GM18520 (cell line): ENCODE data around the gene AKAP13.
"Not testable (repeated sequence)": the region's sequence is repeated elsewhere in the genome, so short reads cannot be mapped to it uniquely, and the experiment has no call there.

Experiments used
- ATAC-seq: cut with Tn5 transposase; IDR thresholded peaks from one replicate; pipeline ENCODE4 v1.9.1; 2021; ENCODE audit not compliant: unreplicated experiment

Gene AKAP13

DNA sequence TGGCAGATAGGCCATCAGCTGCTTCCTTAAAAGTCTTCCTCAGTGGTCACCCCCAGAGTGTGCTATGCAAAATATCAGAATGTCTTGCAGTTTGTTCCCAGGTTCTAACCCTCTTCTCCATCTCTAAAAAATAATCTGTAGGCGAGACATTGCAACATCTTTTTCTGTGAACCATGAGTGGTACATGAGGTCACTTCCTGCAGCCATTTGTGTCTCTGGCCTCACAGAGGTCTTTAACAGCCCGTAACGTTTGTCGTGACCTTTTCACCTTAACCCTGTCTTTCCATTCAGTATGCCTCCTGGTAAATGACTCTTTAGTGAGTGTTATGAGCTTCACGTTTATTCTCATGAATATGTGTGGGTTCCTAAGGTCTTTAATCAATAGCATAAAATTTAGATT lies 269.0 kb downstream of the AKAP13 start:
- no peak for ATAC-seq

DNA sequence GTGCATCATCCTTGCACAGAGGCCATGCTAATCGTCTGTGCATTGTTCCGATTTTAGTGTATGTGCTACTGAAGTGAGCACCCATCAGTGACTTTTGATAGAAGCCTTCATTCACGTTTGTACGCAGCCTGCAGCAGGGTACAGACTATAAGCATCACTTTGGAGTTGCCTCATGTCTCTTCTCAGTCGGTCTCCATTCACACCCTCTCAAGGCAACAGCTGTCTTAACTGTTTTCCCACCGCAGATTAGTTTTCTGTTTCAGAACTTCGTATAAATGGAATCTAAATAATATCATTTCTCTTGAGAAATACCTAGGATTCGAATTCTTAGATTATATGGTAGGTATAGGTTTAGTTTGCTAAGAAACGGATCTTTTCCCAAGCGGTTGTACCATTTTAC lies 271.1 kb downstream of the AKAP13 start:
- ATAC-seq: no peak

DNA sequence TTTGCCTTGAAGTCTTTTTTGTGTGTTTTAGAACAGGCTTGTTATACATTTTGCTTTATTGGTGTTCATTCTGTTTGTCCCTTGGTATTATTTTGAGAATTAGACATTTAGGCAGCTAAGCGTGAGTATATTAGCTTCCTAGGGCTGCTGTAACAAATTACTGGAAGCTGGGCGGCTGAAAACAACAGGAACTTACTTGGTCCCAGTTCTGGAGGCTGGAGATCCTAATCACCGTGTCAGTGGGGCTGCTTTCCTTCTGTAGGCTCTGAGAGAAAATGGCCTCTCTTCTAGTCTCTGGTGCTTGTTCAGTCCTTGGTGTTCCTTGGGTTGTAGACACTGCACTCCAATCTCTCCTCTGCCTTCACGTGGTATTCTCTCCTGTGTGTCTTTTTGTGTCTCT lies 272.1 kb downstream of the AKAP13 start:
- ATAC-seq: no peak

DNA sequence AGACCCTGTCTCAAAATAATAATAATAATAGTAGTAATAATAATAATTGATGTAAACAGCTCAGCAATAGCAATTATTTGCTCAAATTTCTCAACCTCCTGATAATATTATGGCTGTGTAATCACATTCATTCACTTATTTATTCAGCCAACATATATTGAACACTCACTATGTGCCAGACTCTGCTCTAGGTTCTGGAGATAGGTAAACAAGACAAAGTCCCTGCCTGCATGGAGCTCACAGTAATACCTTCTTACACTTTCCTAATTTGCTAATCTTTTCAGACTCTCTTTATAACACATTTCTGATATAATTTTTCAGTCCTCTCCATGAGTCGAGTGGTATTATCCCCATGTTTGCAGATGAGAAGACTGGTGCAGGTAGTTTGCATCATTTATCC lies 276.7 kb downstream of the AKAP13 start:
- no peak for ATAC-seq

DNA sequence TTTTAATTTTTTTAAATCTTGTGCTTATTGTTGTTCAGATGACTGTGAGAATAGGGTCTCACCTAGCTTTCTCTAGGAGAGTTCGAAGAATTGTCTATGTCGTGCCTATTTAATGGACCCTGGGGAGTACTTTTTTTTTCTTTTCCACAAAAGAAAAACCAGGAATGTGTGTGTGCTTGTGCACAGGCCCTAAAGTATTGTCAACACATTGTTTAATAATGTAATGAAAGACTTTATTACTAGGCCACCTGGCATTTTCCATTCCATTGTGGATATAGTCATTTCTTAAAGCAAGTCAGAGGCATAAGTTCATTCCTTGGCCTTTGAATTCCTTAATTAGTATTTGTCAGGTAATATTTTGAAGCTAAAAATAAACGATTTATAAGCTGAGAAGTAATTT lies 278.4 kb downstream of the AKAP13 start:
- no peak for ATAC-seq

DNA sequence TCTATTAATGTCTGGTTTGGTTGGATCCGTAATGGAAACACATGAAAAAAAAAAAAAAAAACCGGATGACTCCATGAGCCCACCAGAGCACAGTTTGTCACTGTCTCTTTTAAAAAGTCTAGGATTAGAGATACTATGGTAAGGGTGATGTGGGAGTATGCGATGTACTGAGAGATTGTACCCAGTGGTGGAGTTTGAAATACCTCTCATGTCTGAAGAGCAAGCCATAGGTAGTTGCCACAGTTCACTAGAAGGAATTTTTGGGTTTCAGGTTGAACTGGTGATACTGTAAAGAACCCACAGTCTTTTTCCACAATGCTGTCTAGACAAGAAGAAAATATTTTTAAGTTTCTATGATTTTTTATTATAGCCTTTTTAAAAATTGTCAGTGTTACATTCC lies 281.5 kb downstream of the AKAP13 start:
- no peak for ATAC-seq

DNA sequence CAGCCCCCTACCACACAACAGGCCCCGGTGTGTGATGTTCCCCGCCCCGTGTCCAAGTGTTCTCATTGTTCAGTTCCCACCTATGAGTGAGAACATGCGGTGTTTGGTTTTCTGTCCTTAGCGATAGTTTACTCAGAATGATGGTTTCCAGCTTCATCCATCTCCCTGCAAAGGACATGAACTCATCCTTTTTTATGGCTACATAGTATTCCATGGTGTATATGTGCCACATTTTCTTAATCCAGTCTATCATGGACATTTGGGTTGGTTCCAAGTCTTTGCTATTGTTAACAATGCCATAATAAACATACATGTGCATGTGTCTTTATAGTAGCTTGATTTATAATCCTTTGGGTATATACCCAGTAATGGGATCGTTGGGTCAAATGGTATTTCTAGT lies 285.3 kb downstream of the AKAP13 start:
- ATAC-seq: not testable (repeated sequence)

DNA sequence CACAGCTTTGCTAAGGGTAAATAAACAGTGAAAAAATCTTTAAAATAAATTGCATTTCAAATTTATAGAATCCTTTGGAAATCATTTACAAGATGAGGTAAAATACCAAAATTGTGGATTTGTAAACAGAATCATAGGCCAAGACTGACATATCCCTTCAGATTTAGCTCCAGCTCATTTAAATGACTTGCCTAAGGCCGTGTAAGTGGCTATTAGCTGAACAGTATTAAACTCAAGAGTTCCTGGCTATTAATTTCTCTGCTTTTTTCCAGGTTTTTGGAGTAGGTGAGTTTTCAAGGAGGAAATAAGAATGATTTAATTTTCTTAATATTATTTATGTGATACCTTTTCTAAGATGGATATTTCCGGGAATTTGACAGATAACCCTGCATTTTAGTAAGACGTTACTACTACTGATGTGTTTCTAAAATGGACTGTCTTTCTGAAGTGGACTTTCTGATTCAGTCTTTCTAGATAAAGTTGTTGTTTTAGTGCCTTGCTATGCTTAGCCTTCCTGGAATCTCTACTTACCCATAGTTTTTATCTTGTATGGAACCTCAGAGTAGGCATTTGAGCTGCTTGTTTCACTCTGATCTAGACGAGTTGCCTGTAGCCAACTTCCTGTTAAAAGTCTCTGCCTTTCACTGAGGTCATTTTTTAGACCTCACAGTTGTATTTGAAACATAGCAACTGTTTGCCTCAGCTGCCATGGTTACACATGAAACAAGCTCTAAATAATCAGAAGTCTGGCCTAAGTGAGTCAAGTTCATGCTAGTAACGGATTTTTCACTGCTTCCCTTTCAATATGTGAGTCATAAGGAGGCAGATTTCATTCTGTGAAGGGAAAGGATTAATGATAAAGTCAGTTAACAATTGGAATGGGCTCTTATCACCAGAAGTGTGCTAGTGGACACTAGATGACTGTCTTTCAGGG lies 287.4 kb downstream of the AKAP13 start:
- ATAC-seq: peak; percentile 81

DNA sequence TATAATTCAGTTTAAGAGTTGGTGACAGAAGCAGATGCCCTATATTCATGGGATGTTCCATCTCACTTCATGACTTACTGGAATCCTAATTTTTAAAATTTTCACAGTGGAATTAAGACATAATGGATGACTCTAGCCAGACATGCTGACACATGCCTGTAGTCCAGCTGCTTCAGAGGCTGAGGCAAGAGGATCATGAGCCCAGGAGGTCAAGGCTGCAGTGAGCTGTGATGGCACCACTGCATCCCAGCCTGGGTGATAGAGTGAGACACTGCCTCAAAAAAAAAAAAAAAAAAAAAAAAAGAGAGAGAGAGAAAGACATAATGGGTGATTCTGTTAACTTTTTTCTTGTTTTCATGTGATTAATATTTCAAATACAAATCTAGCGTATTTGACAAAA lies 290.8 kb downstream of the AKAP13 start:
- no peak for ATAC-seq

DNA sequence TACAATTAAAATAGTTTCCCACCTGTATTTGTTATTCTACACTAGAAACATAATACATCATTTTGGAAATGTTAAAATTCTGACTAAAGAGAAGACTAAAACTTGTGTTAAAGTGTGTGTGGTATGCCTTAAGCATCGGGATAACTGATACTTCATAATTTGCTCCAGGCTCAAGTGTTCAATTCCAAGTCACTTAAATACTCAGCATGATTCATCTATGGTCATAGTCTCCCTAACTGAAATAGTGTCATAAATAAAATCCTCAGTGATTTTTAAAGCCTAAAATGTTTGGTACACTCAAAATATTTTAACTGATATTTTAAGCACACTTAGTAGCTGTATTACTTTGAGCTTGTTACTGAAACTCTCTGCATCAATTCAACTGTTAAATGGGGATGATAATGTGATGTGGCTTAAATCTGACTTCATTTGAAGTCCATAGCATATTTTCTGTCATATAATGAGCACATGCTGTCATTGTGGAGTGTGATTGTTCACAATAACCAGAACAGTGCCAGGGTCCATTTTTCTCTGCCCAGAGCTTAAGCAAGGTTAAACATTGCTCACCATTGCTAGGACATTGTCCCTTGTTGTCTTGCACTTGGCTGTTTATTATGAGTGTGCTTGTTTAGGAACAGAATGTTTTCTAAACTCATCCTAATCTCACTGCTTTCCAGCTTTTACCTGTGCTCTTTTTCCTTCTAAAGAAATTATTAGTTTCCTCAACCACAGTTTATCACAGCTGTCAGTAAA lies 292.1 kb downstream of the AKAP13 start:
- no peak for ATAC-seq

DNA sequence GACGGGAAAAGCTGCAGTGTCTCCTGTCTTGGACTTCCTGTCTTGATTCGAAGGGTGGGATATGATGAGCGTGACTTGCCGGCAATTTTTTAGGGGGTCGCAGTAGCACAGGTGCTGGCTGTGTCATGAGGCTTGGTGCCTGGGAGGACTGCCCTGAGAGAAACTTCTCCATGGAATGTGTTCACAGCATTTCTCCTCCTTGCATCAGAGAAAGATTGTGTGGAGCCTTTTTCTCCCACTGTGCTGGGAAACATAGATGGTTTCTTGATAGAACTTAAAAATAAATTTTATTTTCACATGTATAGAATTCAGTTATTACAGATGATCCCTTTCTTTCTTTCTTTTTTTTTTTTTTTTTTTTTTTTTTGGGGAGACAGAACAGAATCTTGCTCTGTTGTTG lies 292.9 kb downstream of the AKAP13 start:
- ATAC-seq: no peak

DNA sequence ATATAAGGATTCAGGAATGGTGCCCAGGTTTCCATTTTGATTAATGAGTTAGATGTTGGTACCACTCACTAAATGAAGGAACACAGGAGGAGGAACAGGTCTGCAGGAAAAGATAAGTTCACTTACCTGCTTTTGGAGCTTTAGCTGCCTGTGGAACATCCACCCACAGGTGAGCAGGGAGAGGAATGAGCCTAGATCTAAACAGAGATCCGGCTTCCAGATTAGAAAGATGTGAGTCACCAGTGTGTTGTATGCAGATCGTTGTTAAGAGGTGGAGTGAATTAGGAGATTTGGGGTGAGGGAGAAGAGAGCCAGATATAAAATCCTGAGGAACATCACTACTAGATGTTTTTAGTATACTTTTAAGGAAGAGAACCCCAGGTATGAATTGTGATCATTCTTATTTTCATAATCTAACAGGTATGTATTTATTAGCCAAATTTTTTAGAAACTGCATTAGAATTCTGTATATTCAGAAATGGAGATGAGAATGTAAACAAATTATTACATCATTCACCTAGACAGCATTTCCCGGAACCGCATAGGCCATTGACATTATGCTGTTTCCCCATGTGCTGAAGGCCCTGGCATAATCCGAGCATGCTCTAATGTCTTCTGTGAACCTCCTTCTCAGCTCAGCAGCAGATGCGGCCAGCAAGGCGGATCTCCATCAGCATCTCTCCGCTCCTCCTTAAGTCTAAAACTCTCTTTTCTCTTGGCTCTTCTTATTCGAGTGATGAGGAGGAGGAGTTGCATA lies 296.1 kb downstream of the AKAP13 start:
- no peak for ATAC-seq

DNA sequence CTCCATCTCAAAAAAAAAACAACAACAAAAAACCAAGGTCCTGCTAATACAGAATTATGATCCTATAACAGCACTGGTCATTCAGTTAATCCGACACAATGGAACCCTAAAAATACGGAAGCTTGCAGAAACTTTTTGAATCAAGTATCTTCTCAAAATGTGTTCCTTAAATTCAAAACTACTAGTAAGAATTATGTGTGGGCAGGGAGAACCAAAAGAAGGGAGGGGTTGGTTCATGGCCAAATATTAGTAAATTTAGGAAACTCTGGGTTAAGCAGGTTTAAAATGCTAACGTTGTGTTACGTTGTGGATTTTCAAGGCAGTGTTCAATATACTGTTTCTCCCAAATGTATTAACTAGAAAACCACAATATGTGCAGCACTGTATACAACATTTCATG lies 298.8 kb downstream of the AKAP13 start:
- no peak for ATAC-seq

DNA sequence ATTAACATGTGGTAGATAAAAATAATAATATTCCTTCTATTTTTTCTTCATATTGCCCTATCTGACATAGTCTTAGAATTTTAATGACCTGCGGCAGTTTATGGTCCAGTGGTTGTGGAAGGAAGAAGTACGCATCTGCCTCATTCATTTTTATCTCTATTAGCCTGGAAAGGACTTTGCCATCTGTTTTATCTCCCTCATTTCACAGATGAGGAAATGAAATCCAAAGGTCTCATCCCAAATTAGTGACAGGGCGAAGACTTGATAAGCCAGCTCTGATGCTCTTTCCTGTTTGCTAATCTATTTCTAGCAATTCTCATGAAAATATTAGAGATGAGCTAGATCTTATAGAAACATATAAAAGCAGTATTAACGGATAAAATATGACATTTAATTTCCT lies 301.0 kb downstream of the AKAP13 start:
- ATAC-seq: no peak

DNA sequence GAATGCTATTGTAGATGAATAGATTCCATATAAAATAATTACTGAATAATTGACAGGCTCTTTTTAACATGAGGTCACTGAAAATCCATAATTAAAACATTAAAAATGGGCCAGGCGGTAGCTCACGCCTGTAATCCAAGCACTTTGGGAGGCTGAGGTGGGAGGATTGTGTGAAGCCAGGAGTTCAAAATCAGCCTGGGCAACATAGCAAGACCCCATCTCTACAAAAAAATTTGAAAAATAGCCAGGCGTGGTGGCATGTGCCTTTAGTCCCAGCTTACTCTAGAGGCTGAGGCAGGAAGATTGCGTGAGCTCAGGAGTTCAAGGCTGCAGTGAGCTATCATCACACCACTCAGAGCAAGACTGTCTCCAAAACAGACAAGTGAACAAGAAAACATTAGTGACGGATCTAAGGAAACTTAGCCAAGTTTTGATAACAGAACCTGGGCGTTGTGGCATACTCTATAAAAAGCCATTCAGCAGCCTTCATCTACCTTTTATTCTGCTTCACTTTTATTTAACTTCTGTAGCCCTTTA lies 303.8 kb downstream of the AKAP13 start:
- no peak for ATAC-seq

DNA sequence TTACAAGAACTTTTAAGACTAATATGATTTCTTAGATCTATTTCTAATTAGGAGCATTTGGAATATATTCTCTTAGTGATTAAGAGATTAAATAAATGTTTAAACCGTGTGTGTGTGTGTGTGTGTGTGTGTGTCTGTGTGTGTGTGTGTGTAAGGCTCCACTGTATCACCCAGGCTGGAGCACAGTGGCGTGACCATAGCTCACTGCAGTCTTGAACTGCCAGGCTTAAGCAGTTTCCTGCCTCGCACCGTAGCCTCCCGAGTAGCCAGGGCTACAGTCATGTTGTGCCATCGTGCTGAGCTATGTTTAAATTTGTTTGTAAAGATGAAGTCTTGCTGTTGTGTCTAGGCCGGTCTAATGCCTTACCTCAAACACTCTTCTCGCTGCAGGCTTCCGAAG lies 305.0 kb downstream of the AKAP13 start:
- ATAC-seq: no peak

DNA sequence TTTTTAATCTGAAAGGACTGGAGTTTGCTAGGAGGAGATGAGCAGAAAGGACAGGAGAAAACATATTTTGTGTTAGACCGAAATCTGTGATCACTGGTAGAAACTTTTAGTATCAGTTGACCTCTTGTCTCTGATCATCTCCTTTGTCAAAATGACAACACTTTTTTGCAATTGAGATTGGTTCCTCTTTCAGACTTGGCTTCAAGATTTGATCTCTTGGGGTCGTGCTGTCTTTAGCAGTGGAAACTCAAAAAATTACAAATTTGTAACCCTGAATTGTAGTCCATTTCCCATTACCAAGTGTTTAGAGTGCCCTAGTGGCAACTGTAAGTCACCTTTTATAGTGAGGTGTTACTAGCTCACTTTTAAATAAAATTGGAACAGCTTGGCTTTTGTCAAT lies 306.9 kb downstream of the AKAP13 start:
- ATAC-seq: no peak

DNA sequence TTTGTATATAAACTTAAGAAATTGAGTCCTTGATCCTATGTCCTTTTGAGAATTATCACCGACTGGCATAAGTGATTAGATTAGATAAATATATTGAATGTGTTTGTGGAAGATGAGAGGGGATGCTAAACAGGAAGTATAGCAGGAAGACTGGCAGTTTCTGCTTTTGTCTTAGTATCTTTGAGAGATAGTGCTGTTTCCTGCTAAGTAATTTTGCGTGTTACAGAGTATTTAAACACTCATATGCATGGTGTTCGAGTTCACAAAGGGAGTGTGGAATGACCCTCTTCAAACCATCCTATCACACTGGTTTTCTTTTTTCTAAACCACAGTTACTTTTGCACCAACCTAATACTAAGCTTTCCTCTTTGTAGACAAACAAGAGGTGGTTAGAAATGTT lies 308.3 kb downstream of the AKAP13 start:
- ATAC-seq: no peak

DNA sequence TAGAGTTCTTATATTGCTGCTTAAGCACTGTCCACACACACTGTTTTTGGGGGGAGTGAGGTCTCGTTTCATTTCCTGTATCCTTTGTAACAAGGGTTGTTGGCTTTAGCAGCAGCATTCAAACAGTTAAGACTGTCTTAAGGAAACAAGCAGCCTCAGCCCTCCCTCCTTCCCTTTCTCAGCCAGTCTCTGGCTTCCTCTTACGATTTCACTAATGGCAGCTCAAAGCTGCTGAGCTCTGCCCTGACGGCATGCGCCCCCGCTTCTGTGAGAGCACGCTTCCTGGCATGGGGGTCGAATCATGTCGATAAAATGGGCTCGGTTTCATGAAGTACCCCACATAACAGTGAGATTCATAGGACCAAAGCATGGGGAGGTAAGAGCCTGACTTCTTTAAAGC lies 309.3 kb downstream of the AKAP13 start:
- no peak for ATAC-seq

DNA sequence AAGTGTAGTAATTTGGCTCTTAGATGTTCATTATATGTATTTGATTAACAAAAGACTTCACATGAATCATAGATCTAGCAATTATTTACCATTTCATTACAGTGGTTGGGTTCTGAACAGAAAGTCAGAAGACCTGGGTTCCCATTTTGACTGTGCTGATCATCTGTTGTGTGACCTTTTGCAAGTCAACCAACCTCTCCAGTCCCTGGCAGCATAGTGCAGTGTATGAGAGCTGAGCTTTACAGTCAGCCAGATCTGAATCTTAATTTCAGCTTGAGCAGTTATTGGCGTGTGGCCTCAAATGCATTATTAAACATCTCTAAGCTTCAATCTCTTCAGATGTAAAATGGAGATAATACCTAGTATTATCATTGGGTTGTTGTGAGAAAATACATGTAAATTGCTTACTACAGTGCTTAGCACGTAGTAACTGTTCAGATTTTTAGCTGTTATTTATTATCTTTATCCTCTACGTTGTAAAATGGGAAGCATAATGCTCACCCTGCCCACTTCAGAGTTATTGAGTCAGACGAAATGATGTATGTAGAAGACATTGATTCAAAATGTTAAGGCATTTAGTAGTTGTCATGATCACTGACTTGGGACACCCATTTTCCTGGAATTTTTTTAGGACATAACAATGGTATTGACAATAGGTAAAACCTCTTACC lies 310.3 kb downstream of the AKAP13 start:
- peak; percentile 26 for ATAC-seq
